GM19239 (cell line): Measurements from ENCODE around the gene OR2A12.
"Not testable (repeated sequence)": the region's sequence is repeated elsewhere in the genome, so short reads cannot be mapped to it uniquely, and the experiment has no call there.

Experiments
- DNase-seq: peaks from one replicate; pipeline ENCODE4 v3.0.0; 2011; ENCODE audit warnings: low spot score; ENCODE audit not compliant: insufficient read length
- FAIRE-seq: peaks from 2 replicates; lab custom pipeline; 2011; peaks lifted over from hg19 to GRCh38; lab: Jason Lieb, UNC

The OR2A12 gene

GRCh38 chr7:144085978-144086377, at the start of gene OR2A12:
Gene OR2A12 (plus strand): TSS chr7:144086278. CDS start chr7:144095108, 8,830 bp downstream.
- no peak for FAIRE-seq
- no peak for DNase-seq

- no peak for FAIRE-seq
- no peak for DNase-seq
Observed at GRCh38 chr7:144036302-144036885, 49.7 kb upstream of the OR2A12 start.

- FAIRE-seq (no peak), DNase-seq (no peak)
Observed at GRCh38 chr7:144037414-144038035, 48.6 kb upstream of the OR2A12 start.

GRCh38 chr7:144038887-144039286, 47.2 kb upstream of the OR2A12 start:
- FAIRE-seq (no peak), DNase-seq (no peak)

- DNase-seq: no peak
- FAIRE-seq: no peak
Observed at GRCh38 chr7:144048648-144049047, 37.4 kb upstream of the OR2A12 start, which contains the start of gene OR2A5. Gene OR2A5 (plus strand): TSS chr7:144048948. CDS start chr7:144050402, 1,454 bp downstream.

- no peak for DNase-seq
- no peak for FAIRE-seq
Observed at GRCh38 chr7:144049491-144049890, 36.6 kb upstream of the OR2A12 start.

GRCh38 chr7:144050093-144050492, 36.0 kb upstream of the OR2A12 start:
- no peak for FAIRE-seq

GRCh38 chr7:144050884-144051283, 35.2 kb upstream of the OR2A12 start:
- FAIRE-seq, DNase-seq: not testable (repeated sequence)

More at GRCh38 chr7:144050093-144050492, 36.0 kb upstream of the OR2A12 start:
- no peak for DNase-seq

GRCh38 chr7:144057954-144058353, 28.1 kb upstream of the OR2A12 start:
- FAIRE-seq: no peak

GRCh38 chr7:144063710-144064109, 22.4 kb upstream of the OR2A12 start:
- DNase-seq: no peak

More at GRCh38 chr7:144057954-144058353, 28.1 kb upstream of the OR2A12 start:
- no peak for DNase-seq

GRCh38 chr7:144069511-144069910, 16.6 kb upstream of the OR2A12 start, which contains the start of gene OR2A25:
Gene OR2A25 (plus strand): TSS chr7:144069811. CDS start chr7:144074220, 4,409 bp downstream.
- FAIRE-seq (no peak), DNase-seq (no peak)

More at GRCh38 chr7:144063710-144064109, 22.4 kb upstream of the OR2A12 start:
- no peak for FAIRE-seq

- FAIRE-seq: no peak
Observed at GRCh38 chr7:144069953-144070352, 16.1 kb upstream of the OR2A12 start.

GRCh38 chr7:144074374-144074773, 11.7 kb upstream of the OR2A12 start:
- FAIRE-seq (no peak), DNase-seq (no peak)

More at GRCh38 chr7:144069953-144070352, 16.1 kb upstream of the OR2A12 start:
- DNase-seq: no peak

- DNase-seq: no peak
- no peak for FAIRE-seq
Observed at GRCh38 chr7:144086730-144087129, 652 bp downstream of the OR2A12 start.

GRCh38 chr7:144087230-144087629, 1.2 kb downstream of the OR2A12 start:
- FAIRE-seq: no peak
- no peak for DNase-seq

- DNase-seq: no peak
- FAIRE-seq: no peak
Observed at GRCh38 chr7:144090667-144091066, 4.6 kb downstream of the OR2A12 start.

GRCh38 chr7:144098776-144099175, 12.7 kb downstream of the OR2A12 start:
- FAIRE-seq: no peak
- DNase-seq: no peak

- FAIRE-seq (no peak), DNase-seq (no peak)
Observed at GRCh38 chr7:144100607-144101006, 14.5 kb downstream of the OR2A12 start.

GRCh38 chr7:144102041-144102440, 16.0 kb downstream of the OR2A12 start:
- FAIRE-seq: no peak
- DNase-seq: no peak

GRCh38 chr7:144105211-144105610, 19.1 kb downstream of the OR2A12 start:
- DNase-seq: no peak
- FAIRE-seq: no peak

GRCh38 chr7:144109283-144109682, 23.2 kb downstream of the OR2A12 start, which contains the start of gene OR2A2:
Gene OR2A2 (plus strand): TSS chr7:144109583. CDS start chr7:144109583, 0 bp downstream.
- no peak for FAIRE-seq
- DNase-seq: no peak
